Fibroblast of skin of left quadriceps (primary cell): Measurements from ENCODE around the gene VPS52.

Source experiments
- DNase-seq, 2 experiments: peaks; one replicate each; pipeline ENCODE4 v3.0.0-alpha.2; 2013; ENCODE audit warnings: low read depth in 2 of 2

Gene VPS52

GRCh38 chr6:33211666-33212422 lies 59.8 kb downstream of the VPS52 start:
- no peak for DNase-seq

GRCh38 chr6:33211136-33211535 lies 60.5 kb downstream of the VPS52 start:
- DNase-seq: no peak

GRCh38 chr6:33209856-33210255 lies 61.8 kb downstream of the VPS52 start:
- no peak for DNase-seq

- peak in 1 of 2 experiments; percentile 42 for DNase-seq
Observed at GRCh38 chr6:33208091-33208967, 63.3 kb downstream of the VPS52 start, which contains the start of gene RING1. Gene RING1, plus strand, starts transcription at chr6:33208500. Its CDS starts 323 bp downstream, at chr6:33208823.

- DNase-seq: no peak
Observed at GRCh38 chr6:33207552-33208090, 64.1 kb downstream of the VPS52 start.

GRCh38 chr6:33206864-33207551 lies 64.7 kb downstream of the VPS52 start:
- no peak for DNase-seq

GRCh38 chr6:33206027-33206863 lies 65.4 kb downstream of the VPS52 start:
- no peak for DNase-seq

GRCh38 chr6:33205191-33206026 lies 66.3 kb downstream of the VPS52 start:
- no peak for DNase-seq

GRCh38 chr6:33204415-33205190 lies 67.1 kb downstream of the VPS52 start, which contains the start of gene HSD17B8:
Gene HSD17B8, plus strand, starts transcription at chr6:33204655. Its CDS starts 14 bp downstream, at chr6:33204669.
- peak; percentile 79 to 81 for DNase-seq

- no peak for DNase-seq
Observed at GRCh38 chr6:33204165-33204414, 67.6 kb downstream of the VPS52 start.

- no peak for DNase-seq
Observed at GRCh38 chr6:33203443-33204164, 68.1 kb downstream of the VPS52 start.

GRCh38 chr6:33202799-33203198 lies 68.9 kb downstream of the VPS52 start:
- no peak for DNase-seq

- no peak for DNase-seq
Observed at GRCh38 chr6:33201935-33202334, 69.7 kb downstream of the VPS52 start.

GRCh38 chr6:33201147-33201545 lies 70.5 kb downstream of the VPS52 start:
- no peak for DNase-seq
